COLO668 (cell line): Measurements from ENCODE around the gene ASH1L.
"Not testable (repeated sequence)": the region's sequence is repeated elsewhere in the genome, so short reads cannot be mapped to it uniquely, and the experiment has no call there.

Experiments used
- DNase-seq: peaks from one replicate; lab custom pipeline; 2025; ENCODE audit not compliant: unreplicated experiment; lab: John Stamatoyannopoulos, UW

Gene ASH1L

GRCh38 chr1:155308493-155309422, 253.8 kb downstream of the ASH1L start, which contains the start of gene FDPS:
Gene FDPS (plus strand): TSS chr1:155308866. CDS start chr1:155309790, 924 bp downstream.
- peak; percentile 99 for DNase-seq

- no peak for DNase-seq
Observed at GRCh38 chr1:155307247-155307740, 255.3 kb downstream of the ASH1L start.

GRCh38 chr1:155305881-155306391, 256.7 kb downstream of the ASH1L start:
- DNase-seq: no peak

GRCh38 chr1:155304558-155305063, 258.0 kb downstream of the ASH1L start:
- DNase-seq: no peak

GRCh38 chr1:155301342-155301841, 261.2 kb downstream of the ASH1L start, which contains the start of gene PKLR:
Gene PKLR (minus strand): TSS chr1:155301438. CDS start chr1:155301395, 43 bp downstream.
- no peak for DNase-seq

- DNase-seq: no peak
Observed at GRCh38 chr1:155300553-155301329, 261.9 kb downstream of the ASH1L start.

- no peak for DNase-seq
Observed at GRCh38 chr1:155300024-155300423, 262.6 kb downstream of the ASH1L start.

GRCh38 chr1:155297384-155297783, 265.2 kb downstream of the ASH1L start:
- no peak for DNase-seq

GRCh38 chr1:155296661-155297060, 265.9 kb downstream of the ASH1L start:
- no peak for DNase-seq

- DNase-seq: no peak
Observed at GRCh38 chr1:155295942-155296267, 266.7 kb downstream of the ASH1L start.

GRCh38 chr1:155295183-155295941, 267.2 kb downstream of the ASH1L start:
- DNase-seq: no peak

- DNase-seq: no peak
Observed at GRCh38 chr1:155294520-155295182, 268.0 kb downstream of the ASH1L start.

GRCh38 chr1:155293086-155293749, 269.4 kb downstream of the ASH1L start:
- DNase-seq: no peak

GRCh38 chr1:155291006-155291405, 271.6 kb downstream of the ASH1L start:
- not testable (repeated sequence) for DNase-seq

GRCh38 chr1:155287987-155288543, 274.5 kb downstream of the ASH1L start:
- DNase-seq: no peak

- no peak for DNase-seq
Observed at GRCh38 chr1:155286544-155286943, 276.1 kb downstream of the ASH1L start.

GRCh38 chr1:155285631-155286044, 277.0 kb downstream of the ASH1L start:
- no peak for DNase-seq
